ENCODE data around the gene SLC24A3. TPM values are rescaled to one million over a fixed set of nuclear protein-coding genes. Genes with fewer than 3 reads are reported as not detected.

The SLC24A3 gene
- total and polyA plus RNA-seq, 2 experiments from 2014 or later: 0.81 to 2.5 TPM

DNA sequence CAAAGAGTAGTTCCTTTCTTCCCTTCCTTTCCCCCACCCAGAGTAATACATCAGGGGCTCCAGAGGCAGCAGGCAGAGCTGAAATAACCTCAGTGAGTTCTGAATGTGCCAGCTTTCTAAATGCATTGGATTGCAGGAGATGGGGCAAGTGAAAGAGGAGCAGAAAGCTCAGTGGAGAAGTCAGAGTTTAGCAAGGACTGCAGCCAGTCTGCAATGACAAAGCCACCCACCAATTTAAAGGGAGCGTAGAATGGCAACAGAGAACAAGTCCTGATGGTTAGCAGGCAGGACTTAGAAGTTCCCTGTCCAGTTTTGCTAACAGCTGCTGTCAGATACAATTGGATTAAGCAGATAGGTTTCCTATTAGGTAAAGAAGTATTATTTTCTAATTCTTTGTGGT, 342.2 kb downstream of the SLC24A3 start (continued):
- no peak for TF ChIP-seq NANOG (IDR thresholded peaks at IDR 0.05; ENCODE audit: borderline replicate concordance)
- TF ChIP-seq, protein P1, sequence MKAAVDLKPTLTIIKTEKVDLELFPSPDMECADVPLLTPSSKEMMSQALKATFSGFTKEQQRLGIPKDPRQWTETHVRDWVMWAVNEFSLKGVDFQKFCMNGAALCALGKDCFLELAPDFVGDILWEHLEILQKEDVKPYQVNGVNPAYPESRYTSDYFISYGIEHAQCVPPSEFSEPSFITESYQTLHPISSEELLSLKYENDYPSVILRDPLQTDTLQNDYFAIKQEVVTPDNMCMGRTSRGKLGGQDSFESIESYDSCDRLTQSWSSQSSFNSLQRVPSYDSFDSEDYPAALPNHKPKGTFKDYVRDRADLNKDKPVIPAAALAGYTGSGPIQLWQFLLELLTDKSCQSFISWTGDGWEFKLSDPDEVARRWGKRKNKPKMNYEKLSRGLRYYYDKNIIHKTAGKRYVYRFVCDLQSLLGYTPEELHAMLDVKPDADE (IDR thresholded peaks at IDR 0.05): no peak
- no peak for TF ChIP-seq EZH2phosphoT487 (IDR thresholded peaks at IDR 0.05; ENCODE audit: unreplicated experiment)
- TF ChIP-seq EZH2 (IDR thresholded peaks at IDR 0.05; ENCODE audit: low read depth, unreplicated experiment): no peak
- no peak for TF ChIP-seq CREB1 (CRISPR knock-in tag; IDR thresholded peaks at IDR 0.05; ENCODE audit: low read depth)
- TF ChIP-seq, protein P2, sequence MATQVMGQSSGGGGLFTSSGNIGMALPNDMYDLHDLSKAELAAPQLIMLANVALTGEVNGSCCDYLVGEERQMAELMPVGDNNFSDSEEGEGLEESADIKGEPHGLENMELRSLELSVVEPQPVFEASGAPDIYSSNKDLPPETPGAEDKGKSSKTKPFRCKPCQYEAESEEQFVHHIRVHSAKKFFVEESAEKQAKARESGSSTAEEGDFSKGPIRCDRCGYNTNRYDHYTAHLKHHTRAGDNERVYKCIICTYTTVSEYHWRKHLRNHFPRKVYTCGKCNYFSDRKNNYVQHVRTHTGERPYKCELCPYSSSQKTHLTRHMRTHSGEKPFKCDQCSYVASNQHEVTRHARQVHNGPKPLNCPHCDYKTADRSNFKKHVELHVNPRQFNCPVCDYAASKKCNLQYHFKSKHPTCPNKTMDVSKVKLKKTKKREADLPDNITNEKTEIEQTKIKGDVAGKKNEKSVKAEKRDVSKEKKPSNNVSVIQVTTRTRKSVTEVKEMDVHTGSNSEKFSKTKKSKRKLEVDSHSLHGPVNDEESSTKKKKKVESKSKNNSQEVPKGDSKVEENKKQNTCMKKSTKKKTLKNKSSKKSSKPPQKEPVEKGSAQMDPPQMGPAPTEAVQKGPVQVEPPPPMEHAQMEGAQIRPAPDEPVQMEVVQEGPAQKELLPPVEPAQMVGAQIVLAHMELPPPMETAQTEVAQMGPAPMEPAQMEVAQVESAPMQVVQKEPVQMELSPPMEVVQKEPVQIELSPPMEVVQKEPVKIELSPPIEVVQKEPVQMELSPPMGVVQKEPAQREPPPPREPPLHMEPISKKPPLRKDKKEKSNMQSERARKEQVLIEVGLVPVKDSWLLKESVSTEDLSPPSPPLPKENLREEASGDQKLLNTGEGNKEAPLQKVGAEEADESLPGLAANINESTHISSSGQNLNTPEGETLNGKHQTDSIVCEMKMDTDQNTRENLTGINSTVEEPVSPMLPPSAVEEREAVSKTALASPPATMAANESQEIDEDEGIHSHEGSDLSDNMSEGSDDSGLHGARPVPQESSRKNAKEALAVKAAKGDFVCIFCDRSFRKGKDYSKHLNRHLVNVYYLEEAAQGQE (IDR thresholded peaks at IDR 0.05; ENCODE audit: unreplicated experiment): no peak
- no peak for TF ChIP-seq ZNF114 (CRISPR knock-in tag; IDR thresholded peaks at IDR 0.05)

DNA sequence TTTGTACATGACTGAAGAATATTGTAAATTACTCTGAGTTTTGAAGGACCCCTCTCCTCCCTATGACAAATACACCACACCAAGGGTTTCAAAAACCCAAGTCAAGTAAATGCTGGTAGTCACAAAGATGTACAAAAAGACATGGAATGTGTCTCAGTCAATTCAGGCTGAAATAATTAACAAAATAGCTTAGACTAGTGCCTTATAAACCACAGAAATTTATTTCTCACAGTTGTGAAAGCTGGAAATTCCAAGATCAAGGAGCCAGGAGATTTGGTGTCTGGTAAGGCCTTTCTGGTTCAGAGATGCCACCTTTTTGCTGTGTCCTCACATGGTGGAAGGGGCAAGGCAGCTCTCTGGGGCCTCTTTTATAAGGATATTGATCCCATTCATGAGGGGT, 343.3 kb downstream of the SLC24A3 start:
- Mint-ChIP-seq H3K27ac (no peak overlapping the region), H3K4me1 (no peaks in the 10 kb centered on the region; the same call in 2 of the 3 replicates), H3K4me3 (no peak overlapping the region), H3K9me3 (no peaks in the 10 kb centered on the region; the same call in 2 of the 3 replicates), H3K36me3 (ENCODE audit: low read depth) (no peaks in the 10 kb centered on the region), H3K27me3 (ENCODE audit: insufficient read depth, low read depth, poor library complexity) (no peaks in the 10 kb centered on the region)
- H3K4me3 ChIP-seq: no peak overlapping the region
- H3K27ac ChIP-seq (ENCODE audit: low read depth): no peak overlapping the region
- H3K79me2 ChIP-seq (replicated peaks; ENCODE audit: insufficient read depth): no peaks in the 10 kb centered on the region
- 0 out of 2 replicates have a peak, but pooled peaks cover 4% of the 10 kb centered on the region for H3K9me2 ChIP-seq (ENCODE audit: insufficient read depth)
- ATAC-seq (no peak), DNase-seq (ENCODE audit: low spot score) (no peak)
- no peaks in the 10 kb centered on the region for H3K27me3 ChIP-seq (ENCODE audit: insufficient read depth)
- peaks cover 11% of the 10 kb centered on the region for H3K4me1 ChIP-seq (ENCODE audit: insufficient read depth)
- no peak for TF ChIP-seq ZNF114 (CRISPR knock-in tag; IDR thresholded peaks at IDR 0.05)
- TF ChIP-seq, protein P3, sequence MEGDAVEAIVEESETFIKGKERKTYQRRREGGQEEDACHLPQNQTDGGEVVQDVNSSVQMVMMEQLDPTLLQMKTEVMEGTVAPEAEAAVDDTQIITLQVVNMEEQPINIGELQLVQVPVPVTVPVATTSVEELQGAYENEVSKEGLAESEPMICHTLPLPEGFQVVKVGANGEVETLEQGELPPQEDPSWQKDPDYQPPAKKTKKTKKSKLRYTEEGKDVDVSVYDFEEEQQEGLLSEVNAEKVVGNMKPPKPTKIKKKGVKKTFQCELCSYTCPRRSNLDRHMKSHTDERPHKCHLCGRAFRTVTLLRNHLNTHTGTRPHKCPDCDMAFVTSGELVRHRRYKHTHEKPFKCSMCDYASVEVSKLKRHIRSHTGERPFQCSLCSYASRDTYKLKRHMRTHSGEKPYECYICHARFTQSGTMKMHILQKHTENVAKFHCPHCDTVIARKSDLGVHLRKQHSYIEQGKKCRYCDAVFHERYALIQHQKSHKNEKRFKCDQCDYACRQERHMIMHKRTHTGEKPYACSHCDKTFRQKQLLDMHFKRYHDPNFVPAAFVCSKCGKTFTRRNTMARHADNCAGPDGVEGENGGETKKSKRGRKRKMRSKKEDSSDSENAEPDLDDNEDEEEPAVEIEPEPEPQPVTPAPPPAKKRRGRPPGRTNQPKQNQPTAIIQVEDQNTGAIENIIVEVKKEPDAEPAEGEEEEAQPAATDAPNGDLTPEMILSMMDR (conservative IDR thresholded peaks at IDR 0.05; ENCODE audit: low read depth in 2 of 2): no peak
- H3K36me3 ChIP-seq (ENCODE audit: insufficient read depth): no peaks in the 10 kb centered on the region
- no peak overlapping the region for H3K4me2 ChIP-seq
- H4K20me1 ChIP-seq (replicated peaks; ENCODE audit: insufficient read depth): no peaks in the 10 kb centered on the region
- H3F3A ChIP-seq (replicated peaks; ENCODE audit: low read depth): no peaks in the 10 kb centered on the region
- H2AFZ ChIP-seq: no peak overlapping the region
